ENCODE data around the gene FAM221B. TPM values are rescaled to one million over a fixed set of nuclear protein-coding genes. Genes with fewer than 3 reads are reported as not detected.

Gene FAM221B
- total and polyA plus RNA-seq, 9 of the 15 experiments (the other 6 are each of a cell fraction or from before 2014, with no cell fraction given) = 0.01 TPM; not detected in 8

- no peak for TF ChIP-seq ZBTB12 (CRISPR knock-in tag; IDR thresholded peaks at IDR 0.05)
- TF ChIP-seq ATF2 (CRISPR knock-in tag; IDR thresholded peaks at IDR 0.05) = no peak
- no peak for TF ChIP-seq ZNF668 (CRISPR knock-in tag; IDR thresholded peaks at IDR 0.05)
- TF ChIP-seq POLR2A (conservative IDR thresholded peaks at IDR 0.05) = no peak
- no peak for TF ChIP-seq ZNF41 (CRISPR knock-in tag; conservative IDR thresholded peaks at IDR 0.05)
- TF ChIP-seq SNIP1 (IDR thresholded peaks at IDR 0.05; ENCODE audit: low read depth) = no peak
- TF ChIP-seq HNRNPK (IDR thresholded peaks at IDR 0.05; ENCODE audit: low read depth, low read length, poor library complexity, severe bottlenecking) = no peak
These were observed 27.7 kb upstream of the FAM221B start (continued) for GRCh38 chr9:35856206-35856605.

GRCh38 chr9:35854091-35854762, 25.7 kb upstream of the FAM221B start:
- no TSS peak for BruUV-seq (replicated peaks)
- Histone ChIP-seq H3K4me1 (replicated peaks in 1 of 2; ENCODE audit: control insufficient read depth in 2 of 2, insufficient read depth in 2 of 2, low read length in 2 of 2) (no peaks in the 10 kb centered on the region), H2AFZ (ENCODE audit: low read depth, low read length) (no peak overlapping the region), H3K27ac (ENCODE audit: extremely low read depth, low read depth, low read length) (no peak overlapping the region), H3K9me1 (ENCODE audit: control insufficient read depth, insufficient read depth, low read length) (no peaks in the 10 kb centered on the region), H3K9me3 (replicated peaks; ENCODE audit: control insufficient read depth, insufficient read depth, low read depth, low read length) (no peaks in the 10 kb centered on the region), H4K20me1 (replicated peaks; ENCODE audit: control insufficient read depth, insufficient read depth, low read length) (no peaks in the 10 kb centered on the region), H3K79me2 (ENCODE audit: control insufficient read depth, insufficient read depth, low read length) (no peaks in the 10 kb centered on the region), H3K4me2 (ENCODE audit: insufficient read depth, low read length) (no peak overlapping the region), H3K4me3 (no peak overlapping the region), H3K27me3 (ENCODE audit: control insufficient read depth in 2 of 2, insufficient read depth in 2 of 2, low read length in 2 of 2) (peaks cover 12 to 49% of the 10 kb centered on the region in 2 experiments; a peak in 4 of 5 replicates), H3K9ac (ENCODE audit: insufficient read depth in 1 of 2, low read depth in 2 of 2, low read length in 2 of 2) (no peak overlapping the region), H3K36me3 (ENCODE audit: control insufficient read depth, insufficient read depth, low read length) (no peaks in the 10 kb centered on the region)
- ChIA-PET POLR2A (no interaction called here), CTCF (ENCODE audit: low intra/inter-chr PET ratio) (no interaction called here)
- in situ Hi-C loops (cut with MboI) = no loop called here
- ATAC-seq = no peak
- intact Hi-C loops (cut with micrococcal nuclease) = no loop called here
- WGBS (ENCODE audit: insufficient coverage, low coverage, missing lambda C conversion rate) = 0% methylated on average over 7 of the region's 7 CpGs
- DNase-seq (ENCODE audit: extremely low read depth in 1 of 4, low spot score in 3 of 4) = no peak
- FAIRE-seq = no peak
- TF ChIP-seq HNRNPK (IDR thresholded peaks at IDR 0.05; ENCODE audit: low read depth, low read length, poor library complexity, severe bottlenecking) = no peak
- TF ChIP-seq HDGF (IDR thresholded peaks at IDR 0.05) = no peak
- TF ChIP-seq ZNF695 (CRISPR knock-in tag; IDR thresholded peaks at IDR 0.05) = no peak
- no peak for TF ChIP-seq SNAPC5 (CRISPR knock-in tag; IDR thresholded peaks at IDR 0.05)
- no peak for TF ChIP-seq RFX5 (IDR thresholded peaks at IDR 0.05; ENCODE audit: low read depth, low read length)
- TF ChIP-seq ATF4 (CRISPR knock-in tag; IDR thresholded peaks at IDR 0.05) = no peak
- no peak for TF ChIP-seq ZKSCAN1 (IDR thresholded peaks at IDR 0.05; ENCODE audit: low read depth, low read length)
- no peak for TF ChIP-seq BHLHE40 (IDR thresholded peaks at IDR 0.05; ENCODE audit: low read length)

Data from K562 (cell line).